Measurements from ENCODE around the gene TIPIN.

DNA sequence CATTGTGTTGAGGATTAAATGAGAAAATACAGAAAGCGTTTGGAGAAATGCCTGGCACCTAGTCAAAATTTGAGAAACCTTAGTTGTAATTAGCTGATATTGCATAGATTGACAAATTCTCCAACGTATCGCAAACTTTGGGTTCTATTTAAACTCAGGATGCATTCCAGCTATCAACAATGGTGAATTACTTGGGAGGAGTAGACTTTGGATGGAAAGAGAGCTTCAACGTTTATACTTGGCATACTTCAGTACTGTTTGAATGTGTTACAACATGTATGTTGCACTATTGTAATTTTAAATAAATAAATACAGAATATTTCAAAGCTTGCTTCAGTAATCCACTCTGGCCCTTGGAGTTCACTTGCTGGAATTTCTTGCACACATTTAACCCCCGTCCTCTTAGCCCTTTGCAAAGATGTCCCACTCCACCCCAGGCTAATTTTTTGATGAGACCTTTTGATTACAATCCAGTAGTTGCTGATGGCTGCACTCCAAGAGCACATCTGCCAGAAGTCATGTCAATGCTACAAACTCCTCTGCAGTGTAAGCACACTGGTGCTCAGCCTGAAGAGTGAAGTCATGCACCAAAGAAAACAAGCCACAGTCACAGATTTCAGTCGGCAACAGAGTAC lies 67.8 kb downstream of the TIPIN start:
- TF ChIP-seq, protein P1, sequence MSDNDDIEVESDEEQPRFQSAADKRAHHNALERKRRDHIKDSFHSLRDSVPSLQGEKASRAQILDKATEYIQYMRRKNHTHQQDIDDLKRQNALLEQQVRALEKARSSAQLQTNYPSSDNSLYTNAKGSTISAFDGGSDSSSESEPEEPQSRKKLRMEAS (IDR thresholded peaks at IDR 0.05), result no peak
- TF ChIP-seq RFX5 (IDR thresholded peaks at IDR 0.05; ENCODE audit: borderline replicate concordance, low read depth, low read length) (no peak), EZH2 (IDR thresholded peaks at IDR 0.05; ENCODE audit: low read depth, low read length, severe bottlenecking) (no peak)
